Right renal cortex interstitium (tissue), 3 donors: ENCODE results near the gene DCAF8. TPM values are rescaled to one million over a fixed set of nuclear protein-coding genes. Genes with fewer than 3 reads are reported as not detected.

Experiments
- DNase-seq, 3 donors: peaks; one replicate each; pipeline ENCODE4 v3.0.0-alpha.2; 2013; ENCODE audit warnings: low read depth in 3 of 3, low spot score in 2 of 3
- polyA plus RNA-seq, 3 donors: library from polyadenylated mRNA; unstranded; fragments of 120-200 nt; gene quantifications; one replicate each; pipeline ENCODE4 v1.2.1, GENCODE V29; 2013; ENCODE audit not compliant: insufficient read length in 3 of 3

Gene DCAF8
- polyA plus RNA-seq, 3 donors = 170 to 208 (median 184) TPM

GRCh38 chr1:160228431-160228830 lies 33.9 kb downstream of the DCAF8 start:
- no peak for DNase-seq

DNA sequence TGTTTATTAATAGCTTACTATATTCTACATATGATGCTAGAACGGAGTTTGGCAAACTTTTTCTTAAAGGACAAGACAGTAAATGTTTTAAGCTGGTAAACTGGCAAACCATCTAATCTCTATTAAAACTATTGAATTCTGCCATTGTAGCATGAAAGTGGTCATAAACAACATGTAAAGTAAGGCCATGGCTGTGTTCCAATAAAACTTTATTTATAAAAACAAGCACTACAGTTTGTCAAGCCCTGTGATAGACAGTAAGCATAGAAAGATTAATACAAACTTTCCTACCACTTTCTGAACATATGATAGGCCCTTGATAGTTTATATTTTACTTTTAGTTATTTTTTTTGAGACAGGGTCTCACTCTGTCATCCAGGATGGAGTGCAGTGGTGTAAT lies 34.8 kb downstream of the DCAF8 start:
- DNase-seq = no peak

GRCh38 chr1:160227034-160227433 lies 35.3 kb downstream of the DCAF8 start:
- no peak for DNase-seq

GRCh38 chr1:160226623-160227022 lies 35.7 kb downstream of the DCAF8 start:
- DNase-seq = no peak

DNA sequence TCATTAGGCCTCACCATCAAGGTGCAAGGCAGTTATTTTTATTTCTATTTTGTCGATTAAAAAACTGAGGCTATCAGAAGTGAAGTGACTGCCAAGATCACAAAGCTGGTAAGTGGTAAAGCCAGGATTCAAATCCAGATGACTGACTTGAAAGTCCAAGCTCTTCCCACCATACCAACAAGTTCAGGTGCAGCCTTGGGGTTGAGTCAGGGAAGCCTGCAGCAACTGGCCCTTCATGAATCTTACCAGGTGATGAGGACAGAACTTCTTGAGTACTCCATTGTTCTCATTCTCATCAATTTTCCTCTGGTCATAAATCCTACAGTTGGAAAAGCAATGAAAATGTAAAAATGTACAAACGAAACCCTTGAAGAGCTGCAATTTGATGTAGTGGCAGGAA lies 37.0 kb downstream of the DCAF8 start:
- no peak for DNase-seq

DNA sequence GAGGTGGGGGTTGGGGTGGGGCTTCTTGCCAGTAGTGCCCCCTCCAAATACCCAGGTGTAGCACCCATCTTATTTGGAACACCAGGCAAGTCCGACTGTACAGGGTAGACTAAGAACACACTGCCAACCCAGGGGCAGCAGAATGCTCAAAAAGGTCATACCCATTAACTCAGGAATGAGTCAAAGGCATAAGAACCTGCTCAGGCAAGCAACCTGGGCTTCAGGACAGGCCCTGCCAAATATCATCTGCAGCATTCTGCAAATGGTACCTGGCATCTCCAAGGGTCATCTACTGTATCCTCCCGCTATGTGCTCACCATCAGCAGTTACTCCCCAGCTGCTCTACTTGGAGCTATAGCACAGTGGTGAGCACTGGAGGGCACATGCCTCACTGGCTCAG lies 37.7 kb downstream of the DCAF8 start:
- no peak for DNase-seq

DNA sequence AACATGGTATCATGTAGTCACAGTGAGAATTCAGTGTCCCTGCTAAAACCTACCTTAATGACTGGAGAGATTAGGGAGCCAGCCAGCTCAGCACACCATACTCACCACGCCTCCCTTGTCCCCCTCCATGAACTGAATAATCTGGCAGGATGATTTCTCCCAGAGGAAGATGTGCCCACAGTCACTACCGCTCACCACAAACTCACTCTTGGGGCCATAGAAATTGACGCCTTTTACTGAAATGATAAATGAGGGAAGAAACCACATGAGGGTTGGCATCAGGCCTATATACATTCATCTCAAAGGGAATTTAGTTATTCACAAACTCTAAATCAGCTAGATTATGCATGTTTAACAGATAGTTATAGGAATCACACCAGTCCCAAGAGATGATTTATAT lies 39.8 kb downstream of the DCAF8 start:
- DNase-seq = no peak

- no peak for DNase-seq
These were observed 41.3 kb downstream of the DCAF8 start for GRCh38 chr1:160221089-160221488.

DNA sequence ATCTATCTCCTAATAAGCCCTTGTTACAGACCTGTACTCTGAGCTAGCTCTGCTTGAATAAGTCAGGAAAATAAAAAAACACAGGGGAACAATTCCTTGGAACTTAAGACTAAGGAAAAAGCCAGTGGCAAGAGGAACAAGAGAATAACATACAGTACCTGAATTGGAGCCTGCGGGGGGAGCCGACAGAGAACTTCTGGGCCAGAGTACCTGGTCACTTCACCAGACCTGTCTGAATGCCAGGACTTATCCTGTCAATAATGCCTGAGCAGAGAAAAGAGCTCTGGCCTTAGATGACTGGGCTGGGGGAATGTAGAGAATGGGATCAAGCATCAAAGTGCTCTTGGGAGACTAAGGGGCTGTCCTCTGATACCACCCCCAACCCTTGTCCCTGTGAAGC lies 42.0 kb downstream of the DCAF8 start:
- no peak for DNase-seq

DNA sequence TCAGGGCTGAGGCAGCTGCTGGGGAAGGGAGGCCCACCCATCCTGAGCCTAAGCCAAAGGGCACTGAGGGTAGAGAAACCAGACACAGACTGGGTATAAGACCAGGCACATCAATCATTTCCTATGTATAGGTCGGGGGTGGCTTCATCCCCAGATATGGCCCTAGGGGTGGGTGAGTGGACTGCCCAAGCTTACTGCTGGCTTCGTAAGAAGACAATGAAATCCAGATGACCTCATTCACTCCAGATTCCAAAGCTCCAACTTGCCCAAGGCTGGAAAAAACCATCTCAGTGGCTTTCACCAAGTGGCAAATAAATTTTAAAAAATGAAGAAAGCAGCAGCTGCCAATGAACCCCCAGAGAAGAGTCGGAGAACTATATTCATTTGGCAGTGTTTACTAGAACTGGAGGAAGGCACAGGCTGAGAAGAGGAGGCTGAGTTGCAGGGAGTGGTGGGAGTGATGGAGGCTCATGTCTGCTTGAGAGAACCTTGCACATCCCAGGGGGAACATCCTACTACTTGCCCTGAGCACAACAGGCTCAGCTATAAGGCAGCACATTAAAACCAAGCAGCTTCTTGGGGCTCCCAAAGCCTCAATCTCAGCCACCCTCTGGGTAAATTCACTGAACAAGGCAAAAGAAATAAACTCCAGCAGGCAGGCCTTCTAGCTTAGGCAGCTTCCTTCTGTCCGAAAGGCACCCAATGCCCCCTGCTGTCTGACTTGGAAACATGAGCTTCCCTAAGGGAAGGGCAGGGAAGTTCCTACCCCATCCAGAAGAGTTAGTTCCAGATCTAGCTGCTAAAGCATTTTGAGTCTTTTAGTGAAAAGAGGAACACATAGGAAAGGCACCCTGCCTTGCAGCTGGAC lies 43.1 kb downstream of the DCAF8 start:
- no peak for DNase-seq

GRCh38 chr1:160217481-160218051 lies 44.8 kb downstream of the DCAF8 start:
- DNase-seq = no peak

GRCh38 chr1:160216301-160216700 lies 46.0 kb downstream of the DCAF8 start:
- no peak for DNase-seq

DNA sequence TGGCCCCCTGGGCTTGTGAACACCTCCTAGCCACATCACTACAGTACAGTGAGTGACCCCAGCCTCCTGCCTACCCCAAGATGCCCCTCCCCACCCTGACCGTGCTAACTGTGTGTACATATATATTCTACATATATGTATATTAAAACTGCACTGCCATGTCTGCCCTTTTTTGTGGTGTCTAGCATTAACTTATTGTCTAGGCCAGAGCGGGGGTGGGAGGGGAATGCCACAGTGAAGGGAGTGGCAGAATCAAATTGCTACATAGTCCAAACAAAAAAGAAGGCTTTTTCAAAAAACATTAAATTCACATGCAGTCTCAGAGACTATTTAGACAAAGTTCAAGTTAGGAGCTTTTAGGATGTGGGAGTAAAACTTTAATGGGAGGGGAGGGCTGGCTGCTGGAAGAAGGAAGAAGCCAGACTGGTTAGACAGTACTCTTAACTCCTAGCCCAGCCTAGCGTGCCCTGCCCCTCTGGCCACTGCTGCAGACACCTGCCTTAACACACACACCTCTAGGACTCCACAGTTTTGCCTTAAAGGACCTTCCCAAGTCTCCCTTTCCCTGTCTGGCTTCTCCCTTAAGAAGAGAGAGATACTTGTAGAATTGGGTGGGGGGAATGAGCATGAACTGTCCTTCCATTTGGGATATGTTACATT lies 47.7 kb downstream of the DCAF8 start:
- DNase-seq = no peak

DNA sequence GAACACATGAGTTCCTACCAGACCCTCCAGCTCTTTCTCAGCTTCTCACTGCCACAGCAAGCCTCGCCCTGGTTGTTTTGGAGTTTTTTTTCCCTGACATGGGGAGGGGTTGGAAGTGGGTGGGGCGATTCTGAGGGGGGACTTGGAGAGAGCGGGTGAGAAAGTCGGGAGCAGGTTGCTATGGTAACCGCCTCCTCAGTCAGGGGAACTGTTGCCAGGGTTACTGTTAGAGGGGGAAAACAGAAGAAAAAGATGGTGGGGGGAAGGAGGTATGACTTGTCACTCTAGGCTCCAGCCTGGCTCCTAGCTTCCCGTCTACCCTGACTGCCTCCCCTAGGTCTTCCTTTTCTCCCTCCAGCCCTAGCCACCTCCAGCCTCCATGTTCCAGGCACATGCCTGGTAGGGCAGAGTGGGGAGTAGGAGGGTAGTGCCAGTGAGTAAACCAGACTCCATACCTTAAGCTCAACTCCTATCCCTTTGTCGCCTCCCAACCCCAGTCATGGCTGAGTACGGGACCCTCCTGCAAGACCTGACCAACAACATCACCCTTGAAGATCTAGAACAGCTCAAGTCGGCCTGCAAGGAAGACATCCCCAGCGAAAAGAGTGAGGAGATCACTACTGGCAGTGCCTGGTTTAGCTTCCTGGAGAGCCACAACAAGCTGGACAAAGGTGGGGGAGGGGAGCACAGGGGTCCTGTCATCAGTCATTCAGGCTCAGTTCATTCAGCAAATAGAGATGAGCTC lies 51.1 kb downstream of the DCAF8 start:
- no peak for DNase-seq

DNA sequence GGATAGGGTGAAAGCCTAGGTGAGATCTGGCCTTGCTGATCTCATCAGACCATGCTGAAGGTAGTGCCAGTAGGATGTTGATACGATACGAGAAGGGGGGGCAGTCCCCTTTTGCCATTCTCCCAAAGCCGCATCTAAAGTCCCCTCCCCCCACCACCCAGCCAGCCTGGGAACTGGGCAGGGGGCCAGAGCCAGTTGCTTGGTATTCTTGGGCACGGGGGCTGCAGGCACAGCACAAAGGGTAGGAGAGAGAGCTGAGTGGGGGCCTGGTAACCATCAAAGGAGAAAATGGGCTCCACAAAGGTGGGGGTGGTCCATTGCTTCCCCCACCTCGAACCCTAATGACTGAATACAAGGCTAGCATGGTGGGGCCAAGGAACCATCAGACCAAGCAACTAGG lies 51.8 kb downstream of the DCAF8 start:
- DNase-seq = no peak

DNA sequence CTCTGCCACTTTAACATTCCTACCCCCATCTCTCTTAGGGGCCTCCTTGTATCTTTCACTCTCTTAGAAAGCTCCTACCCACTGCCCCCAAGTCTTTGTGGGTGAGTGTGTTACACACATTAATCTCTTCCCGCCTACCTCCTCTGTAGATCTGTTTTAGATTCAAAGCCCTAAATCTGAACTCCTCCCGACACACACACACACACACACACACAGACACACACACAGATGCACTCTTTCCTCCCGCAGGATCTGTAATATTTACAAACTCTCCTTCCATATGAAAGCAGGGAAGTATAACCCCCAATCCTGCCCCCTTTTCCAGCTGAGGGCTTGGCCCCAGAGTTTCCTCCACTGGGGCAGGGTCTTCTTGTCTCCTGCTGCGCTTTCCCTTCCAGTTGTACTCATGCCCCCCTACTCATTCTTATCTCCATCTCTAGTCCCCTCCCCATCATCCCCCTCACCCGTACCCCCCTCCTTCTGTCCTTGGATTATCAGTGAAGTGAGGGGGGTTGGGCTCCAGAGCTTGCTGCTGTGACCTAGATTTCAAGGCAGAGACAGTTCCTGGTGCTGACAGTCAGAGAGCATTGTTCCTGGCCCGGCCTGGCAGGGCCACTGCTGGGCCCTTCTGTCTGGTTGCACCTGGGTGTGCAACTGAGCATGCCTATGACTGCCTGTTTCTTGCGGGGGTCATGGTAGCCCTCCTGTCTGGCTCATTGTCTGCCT lies 52.9 kb downstream of the DCAF8 start:
- DNase-seq = no peak

DNA sequence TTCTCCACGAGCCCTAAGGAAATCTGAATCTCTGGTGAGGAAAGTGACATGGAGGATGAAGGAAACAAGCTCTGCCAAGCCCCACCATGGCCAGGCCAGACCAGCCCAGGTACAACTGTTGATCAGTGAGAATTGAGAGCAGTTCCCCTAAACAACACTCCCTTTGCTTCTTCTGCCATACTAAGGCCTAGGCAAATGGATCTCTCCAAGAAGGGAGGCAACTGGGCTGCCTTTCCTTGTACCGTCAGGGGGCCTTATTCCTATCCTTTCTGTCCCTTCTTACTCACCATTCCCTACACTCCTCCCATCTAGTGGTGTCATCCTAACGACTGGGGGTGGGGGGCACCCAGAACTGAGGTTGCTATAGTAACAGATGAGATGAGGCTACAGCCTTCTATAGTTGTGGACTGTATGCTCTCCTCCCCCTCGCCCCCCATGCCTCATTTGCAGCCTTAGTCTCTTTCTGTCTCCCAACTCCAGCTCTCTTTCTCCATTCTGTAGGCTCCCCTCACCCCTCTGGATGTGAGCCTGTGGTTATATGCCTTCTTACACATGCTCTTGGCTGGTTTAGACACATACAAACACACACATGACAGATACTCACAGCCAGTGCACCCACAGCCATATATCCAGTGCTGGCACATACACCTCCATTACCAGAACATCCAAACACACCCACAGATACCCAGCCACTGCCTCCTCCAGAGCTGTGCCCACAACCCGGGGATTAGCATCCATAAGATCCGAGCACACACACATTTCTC lies 53.6 kb downstream of the DCAF8 start:
- DNase-seq = no peak

GRCh38 chr1:160207771-160208556 lies 54.4 kb downstream of the DCAF8 start:
- no peak for DNase-seq

DNA sequence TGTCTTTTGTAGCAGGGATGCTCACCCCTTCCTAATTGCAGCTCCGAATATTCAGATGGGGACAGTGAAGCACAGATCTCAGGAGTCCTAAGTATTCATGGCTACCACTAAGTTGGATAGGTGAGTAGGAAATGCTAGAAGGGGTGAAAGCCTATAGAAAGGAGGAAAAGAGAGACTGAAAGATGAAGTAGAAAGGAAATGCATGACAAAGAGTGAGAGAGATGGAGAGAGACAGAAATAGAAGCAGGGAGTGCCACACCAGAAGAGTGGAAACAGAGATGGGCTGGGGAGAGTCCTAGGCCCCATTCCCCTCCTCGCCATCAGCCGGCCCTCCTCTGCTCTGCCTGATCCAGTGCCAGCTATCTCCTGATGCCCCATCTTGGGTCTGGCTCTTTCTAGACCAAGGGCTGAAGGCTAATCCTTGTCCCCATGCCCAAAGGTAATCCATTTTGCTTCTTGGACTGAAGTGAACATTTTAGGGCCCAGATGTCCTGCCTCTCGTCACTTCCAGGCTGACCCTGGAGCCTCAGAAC lies 55.2 kb downstream of the DCAF8 start:
- DNase-seq = no peak
